Measurements from ENCODE around the gene CST11.

The CST11 gene

DNA sequence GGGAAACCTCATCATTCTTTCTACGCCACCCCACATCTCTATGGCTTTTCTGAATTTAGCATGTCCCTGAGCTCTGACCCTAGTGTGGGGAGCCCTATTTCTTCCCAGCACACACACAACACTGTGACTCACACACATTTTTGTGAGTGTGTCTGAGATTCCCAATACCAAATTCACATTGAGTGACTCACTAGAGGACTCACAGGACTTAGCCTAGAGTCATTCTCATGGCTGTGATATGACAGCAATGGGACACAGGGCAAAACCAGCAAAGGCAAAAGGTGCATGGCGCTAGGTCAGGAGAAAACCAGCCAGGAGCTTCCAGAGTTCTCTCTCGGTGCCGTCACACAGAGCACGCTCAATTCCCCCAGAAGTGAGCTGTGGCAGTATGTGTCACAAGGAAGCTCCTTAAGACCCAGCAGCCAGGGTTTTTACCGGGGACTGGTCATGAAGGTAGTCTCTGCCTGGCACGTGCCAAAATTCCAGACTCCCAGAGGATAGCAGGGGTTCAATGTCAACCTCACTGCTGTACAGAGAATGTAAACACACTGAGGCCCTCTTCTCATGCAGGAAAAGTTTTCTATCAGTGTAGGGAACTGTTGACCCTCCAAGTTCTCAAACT, 7.0 kb downstream of the CST11 start:
- DNase-seq (ENCODE audit: low read depth): no peak
- no peak overlapping the region for H3K4me3 ChIP-seq (ENCODE audit: low read depth, low read length)
- TF ChIP-seq, protein P1, sequence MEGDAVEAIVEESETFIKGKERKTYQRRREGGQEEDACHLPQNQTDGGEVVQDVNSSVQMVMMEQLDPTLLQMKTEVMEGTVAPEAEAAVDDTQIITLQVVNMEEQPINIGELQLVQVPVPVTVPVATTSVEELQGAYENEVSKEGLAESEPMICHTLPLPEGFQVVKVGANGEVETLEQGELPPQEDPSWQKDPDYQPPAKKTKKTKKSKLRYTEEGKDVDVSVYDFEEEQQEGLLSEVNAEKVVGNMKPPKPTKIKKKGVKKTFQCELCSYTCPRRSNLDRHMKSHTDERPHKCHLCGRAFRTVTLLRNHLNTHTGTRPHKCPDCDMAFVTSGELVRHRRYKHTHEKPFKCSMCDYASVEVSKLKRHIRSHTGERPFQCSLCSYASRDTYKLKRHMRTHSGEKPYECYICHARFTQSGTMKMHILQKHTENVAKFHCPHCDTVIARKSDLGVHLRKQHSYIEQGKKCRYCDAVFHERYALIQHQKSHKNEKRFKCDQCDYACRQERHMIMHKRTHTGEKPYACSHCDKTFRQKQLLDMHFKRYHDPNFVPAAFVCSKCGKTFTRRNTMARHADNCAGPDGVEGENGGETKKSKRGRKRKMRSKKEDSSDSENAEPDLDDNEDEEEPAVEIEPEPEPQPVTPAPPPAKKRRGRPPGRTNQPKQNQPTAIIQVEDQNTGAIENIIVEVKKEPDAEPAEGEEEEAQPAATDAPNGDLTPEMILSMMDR (IDR thresholded peaks at IDR 0.05; ENCODE audit: insufficient read depth, low read depth, low read length, missing control alignments): no peak

DNA sequence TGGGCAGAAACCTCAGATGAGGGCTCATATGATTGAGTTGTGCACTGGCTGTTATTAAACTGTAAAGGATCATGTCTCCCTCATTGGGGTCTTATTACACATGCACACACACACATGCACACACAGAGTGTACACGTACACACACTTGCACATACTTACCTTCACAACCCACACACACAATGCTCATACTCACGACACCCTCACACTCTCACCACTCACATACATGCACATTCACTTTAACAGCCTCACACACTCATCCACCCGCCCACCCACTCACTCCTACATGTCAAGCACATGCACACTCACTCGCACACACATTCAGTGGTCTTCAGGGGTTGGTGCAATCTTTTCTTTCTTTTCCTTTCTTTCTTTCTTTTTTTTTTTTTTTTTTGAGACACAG, 7.8 kb downstream of the CST11 start:
- DNase-seq (ENCODE audit: low read depth): no peak
- TF ChIP-seq, protein P1 (IDR thresholded peaks at IDR 0.05; ENCODE audit: insufficient read depth, low read depth, low read length, missing control alignments): no peak
- no peak overlapping the region for H3K4me3 ChIP-seq (ENCODE audit: low read depth, low read length)

DNA sequence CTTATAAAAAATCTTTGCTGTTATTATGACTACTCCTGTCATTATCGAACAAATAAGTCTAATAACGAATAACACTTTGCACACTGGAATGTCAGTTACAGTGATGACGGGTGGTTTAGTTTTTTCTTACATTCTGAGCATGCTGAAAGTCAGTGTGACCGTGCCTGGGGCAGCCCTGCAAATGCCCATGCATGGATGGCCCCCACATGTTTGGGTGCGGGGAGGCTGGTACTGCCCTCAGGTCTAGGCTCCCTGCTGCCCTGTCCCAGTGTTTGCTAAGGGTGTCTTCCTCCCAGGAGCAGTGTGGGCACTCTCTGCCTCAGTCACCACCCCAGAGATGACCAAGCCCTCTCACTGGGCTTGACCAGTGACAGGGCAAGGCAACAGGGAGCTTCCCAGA, 10.2 kb downstream of the CST11 start:
- H3K4me3 ChIP-seq (ENCODE audit: low read depth, low read length): no peak overlapping the region
- no peak for DNase-seq (ENCODE audit: low read depth)
- TF ChIP-seq, protein P1 (IDR thresholded peaks at IDR 0.05; ENCODE audit: insufficient read depth, low read depth, low read length, missing control alignments): no peak

DNA sequence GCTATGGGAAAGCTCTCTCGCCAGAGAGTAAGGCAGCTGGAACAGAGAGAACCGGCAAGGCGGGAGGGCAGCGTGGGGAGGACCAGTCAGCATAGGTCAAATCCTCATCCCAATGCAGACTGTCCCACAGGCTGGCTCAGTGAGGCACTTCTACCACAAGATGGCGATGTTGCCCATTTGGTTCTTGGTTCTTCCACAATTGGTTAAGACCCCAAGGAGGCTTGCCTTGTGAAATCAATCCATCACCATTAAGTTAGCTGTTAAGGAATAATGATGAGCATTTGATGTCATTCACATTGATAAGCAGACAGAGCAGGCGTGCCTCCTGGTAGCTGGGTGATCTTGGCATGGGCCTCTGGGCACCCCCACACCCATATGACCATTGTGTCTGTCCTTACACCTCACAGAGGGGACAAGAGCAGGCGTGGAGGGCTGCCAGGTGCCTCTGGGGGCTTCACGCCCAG, 10.8 kb downstream of the CST11 start:
- TF ChIP-seq, protein P1 (IDR thresholded peaks at IDR 0.05; ENCODE audit: insufficient read depth, low read depth, low read length, missing control alignments): peak; percentile 85
- DNase-seq (ENCODE audit: low read depth): peak; percentile 78
- H3K4me3 ChIP-seq (ENCODE audit: low read depth, low read length): no peak overlapping the region

DNA sequence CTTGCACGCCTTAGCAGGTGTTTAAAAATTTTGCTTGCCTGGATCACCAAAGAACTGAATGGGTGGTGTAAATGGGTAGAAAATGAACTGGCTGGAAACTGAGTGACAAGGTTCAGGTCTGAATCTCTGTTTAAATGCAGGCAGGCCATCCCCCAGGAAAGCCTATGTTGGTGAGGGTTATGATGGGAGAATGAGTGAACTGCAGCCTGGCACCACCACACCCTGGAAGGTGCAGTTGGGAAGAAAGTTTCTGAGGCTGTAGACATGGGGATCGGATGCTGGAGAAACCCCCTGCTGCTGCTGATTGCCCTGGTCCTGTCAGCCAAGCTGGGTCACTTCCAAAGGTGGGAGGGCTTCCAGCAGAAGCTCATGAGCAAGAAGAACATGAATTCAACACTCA, 12.7 kb downstream of the CST11 start:
- H3K4me3 ChIP-seq (ENCODE audit: low read depth, low read length): no peak overlapping the region
- TF ChIP-seq, protein P1 (IDR thresholded peaks at IDR 0.05; ENCODE audit: insufficient read depth, low read depth, low read length, missing control alignments): no peak
- DNase-seq (ENCODE audit: low read depth): no peak

DNA sequence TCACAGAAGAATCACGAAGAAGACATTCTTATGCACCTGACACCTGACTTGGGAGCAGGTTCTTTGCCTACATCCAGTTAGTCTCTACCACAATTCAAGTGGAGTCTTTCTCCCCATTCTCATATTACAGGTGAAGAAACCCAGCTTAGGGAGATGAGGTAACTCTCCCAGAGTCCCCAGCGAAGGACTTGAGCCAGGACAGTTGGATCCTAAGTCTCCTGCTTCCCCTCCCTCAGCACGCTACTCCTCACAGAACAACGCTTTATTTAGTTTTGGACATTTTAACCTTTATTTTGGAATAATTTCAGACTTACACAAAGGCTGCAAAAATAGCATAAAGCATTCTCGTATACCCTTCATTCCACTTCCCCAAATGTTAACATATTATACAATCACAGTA, 14.0 kb downstream of the CST11 start:
- TF ChIP-seq, protein P1 (IDR thresholded peaks at IDR 0.05; ENCODE audit: insufficient read depth, low read depth, low read length, missing control alignments): no peak
- no peak for DNase-seq (ENCODE audit: low read depth)
- H3K4me3 ChIP-seq (ENCODE audit: low read depth, low read length): no peak overlapping the region

Measured in GM12865 (cell line).